Measurements from ENCODE around the gene MMP20.

DNA sequence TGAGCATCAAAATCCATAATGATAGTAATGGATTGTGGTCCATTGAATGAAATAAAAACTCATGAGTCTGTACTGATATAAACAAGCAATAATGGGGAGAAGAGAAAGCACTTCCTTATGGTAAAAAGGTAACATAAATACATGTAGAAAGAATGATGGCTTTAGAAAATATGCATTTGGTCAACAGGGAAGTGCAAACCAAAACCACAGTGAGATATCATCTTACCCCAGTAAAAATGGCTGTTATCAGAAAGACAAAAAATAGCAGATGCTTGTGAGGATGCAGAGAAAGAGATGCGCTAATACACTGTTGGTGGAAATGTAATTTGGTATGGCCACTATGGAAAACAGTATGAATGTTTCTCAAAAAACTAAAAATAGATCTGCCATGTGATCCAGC lies 6.9 kb upstream of the MMP20 start:
- TF ChIP-seq SIN3A (IDR thresholded peaks at IDR 0.05; ENCODE audit: low read depth) (no peak), POLR2AphosphoS5 (IDR thresholded peaks at IDR 0.05; ENCODE audit: low read depth, low read length) (no peak), EZH2phosphoT487 (IDR thresholded peaks at IDR 0.05; ENCODE audit: borderline replicate concordance) (no peak), RAD21 (IDR thresholded peaks at IDR 0.05; ENCODE audit: low read depth) (no peak), ZNF274 (IDR thresholded peaks at IDR 0.05; ENCODE audit: low read depth, low read length) (no peak), POLR2A (IDR thresholded peaks at IDR 0.05; ENCODE audit: borderline replicate concordance, extremely low read depth, insufficient read depth, insufficient read length) (no peak), YY1 (IDR thresholded peaks at IDR 0.05; ENCODE audit: extremely low read depth, insufficient replicate concordance, low read depth, low read length) (no peak), CEBPB (IDR thresholded peaks at IDR 0.05; ENCODE audit: low read depth) (no peak), EGR1 (IDR thresholded peaks at IDR 0.05; ENCODE audit: low read depth) (no peak)
- TF ChIP-seq, protein P1, sequence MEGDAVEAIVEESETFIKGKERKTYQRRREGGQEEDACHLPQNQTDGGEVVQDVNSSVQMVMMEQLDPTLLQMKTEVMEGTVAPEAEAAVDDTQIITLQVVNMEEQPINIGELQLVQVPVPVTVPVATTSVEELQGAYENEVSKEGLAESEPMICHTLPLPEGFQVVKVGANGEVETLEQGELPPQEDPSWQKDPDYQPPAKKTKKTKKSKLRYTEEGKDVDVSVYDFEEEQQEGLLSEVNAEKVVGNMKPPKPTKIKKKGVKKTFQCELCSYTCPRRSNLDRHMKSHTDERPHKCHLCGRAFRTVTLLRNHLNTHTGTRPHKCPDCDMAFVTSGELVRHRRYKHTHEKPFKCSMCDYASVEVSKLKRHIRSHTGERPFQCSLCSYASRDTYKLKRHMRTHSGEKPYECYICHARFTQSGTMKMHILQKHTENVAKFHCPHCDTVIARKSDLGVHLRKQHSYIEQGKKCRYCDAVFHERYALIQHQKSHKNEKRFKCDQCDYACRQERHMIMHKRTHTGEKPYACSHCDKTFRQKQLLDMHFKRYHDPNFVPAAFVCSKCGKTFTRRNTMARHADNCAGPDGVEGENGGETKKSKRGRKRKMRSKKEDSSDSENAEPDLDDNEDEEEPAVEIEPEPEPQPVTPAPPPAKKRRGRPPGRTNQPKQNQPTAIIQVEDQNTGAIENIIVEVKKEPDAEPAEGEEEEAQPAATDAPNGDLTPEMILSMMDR (IDR thresholded peaks at IDR 0.05 in 2 of 3, conservative IDR thresholded peaks at IDR 0.05 in 1 of 3; ENCODE audit: borderline replicate concordance in 1 of 3, insufficient read depth in 1 of 3, low read depth in 2 of 3, low read length in 2 of 3), result no peak
- TF ChIP-seq, protein P2, sequence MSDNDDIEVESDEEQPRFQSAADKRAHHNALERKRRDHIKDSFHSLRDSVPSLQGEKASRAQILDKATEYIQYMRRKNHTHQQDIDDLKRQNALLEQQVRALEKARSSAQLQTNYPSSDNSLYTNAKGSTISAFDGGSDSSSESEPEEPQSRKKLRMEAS (IDR thresholded peaks at IDR 0.05), result no peak
- TF ChIP-seq, protein P3, sequence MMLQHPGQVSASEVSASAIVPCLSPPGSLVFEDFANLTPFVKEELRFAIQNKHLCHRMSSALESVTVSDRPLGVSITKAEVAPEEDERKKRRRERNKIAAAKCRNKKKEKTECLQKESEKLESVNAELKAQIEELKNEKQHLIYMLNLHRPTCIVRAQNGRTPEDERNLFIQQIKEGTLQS (IDR thresholded peaks at IDR 0.05), result no peak
- TF ChIP-seq, protein P4, sequence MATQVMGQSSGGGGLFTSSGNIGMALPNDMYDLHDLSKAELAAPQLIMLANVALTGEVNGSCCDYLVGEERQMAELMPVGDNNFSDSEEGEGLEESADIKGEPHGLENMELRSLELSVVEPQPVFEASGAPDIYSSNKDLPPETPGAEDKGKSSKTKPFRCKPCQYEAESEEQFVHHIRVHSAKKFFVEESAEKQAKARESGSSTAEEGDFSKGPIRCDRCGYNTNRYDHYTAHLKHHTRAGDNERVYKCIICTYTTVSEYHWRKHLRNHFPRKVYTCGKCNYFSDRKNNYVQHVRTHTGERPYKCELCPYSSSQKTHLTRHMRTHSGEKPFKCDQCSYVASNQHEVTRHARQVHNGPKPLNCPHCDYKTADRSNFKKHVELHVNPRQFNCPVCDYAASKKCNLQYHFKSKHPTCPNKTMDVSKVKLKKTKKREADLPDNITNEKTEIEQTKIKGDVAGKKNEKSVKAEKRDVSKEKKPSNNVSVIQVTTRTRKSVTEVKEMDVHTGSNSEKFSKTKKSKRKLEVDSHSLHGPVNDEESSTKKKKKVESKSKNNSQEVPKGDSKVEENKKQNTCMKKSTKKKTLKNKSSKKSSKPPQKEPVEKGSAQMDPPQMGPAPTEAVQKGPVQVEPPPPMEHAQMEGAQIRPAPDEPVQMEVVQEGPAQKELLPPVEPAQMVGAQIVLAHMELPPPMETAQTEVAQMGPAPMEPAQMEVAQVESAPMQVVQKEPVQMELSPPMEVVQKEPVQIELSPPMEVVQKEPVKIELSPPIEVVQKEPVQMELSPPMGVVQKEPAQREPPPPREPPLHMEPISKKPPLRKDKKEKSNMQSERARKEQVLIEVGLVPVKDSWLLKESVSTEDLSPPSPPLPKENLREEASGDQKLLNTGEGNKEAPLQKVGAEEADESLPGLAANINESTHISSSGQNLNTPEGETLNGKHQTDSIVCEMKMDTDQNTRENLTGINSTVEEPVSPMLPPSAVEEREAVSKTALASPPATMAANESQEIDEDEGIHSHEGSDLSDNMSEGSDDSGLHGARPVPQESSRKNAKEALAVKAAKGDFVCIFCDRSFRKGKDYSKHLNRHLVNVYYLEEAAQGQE (IDR thresholded peaks at IDR 0.05; ENCODE audit: low read depth), result no peak
